ENCODE results near the gene USP26.
"Not testable (repeated sequence)": the region's sequence is repeated elsewhere in the genome, so short reads cannot be mapped to it uniquely, and the experiment has no call there.

USP26 gene

DNA sequence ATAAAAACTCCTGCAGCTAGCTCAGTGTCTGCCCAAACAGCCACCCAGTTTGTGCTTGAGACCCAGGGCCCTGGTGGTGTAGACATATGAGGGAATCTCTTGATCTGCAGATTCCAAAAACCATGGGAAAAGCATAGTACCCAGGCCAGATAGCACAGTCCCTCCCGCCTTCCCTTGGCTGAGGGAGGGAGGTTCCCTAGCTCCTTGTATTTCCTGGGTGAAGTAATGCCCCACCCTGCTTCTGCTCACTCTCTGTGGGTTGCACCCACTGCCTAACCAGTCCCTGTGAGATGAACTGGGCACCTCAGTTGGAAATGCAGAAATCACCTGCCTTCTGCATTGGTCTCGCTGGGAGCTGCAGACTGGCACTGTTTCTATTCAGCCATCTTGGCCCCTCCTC lies 54.6 kb downstream of the USP26 start:
- no peak for DNase-seq (ENCODE audit: low read depth in 1 of 2, low spot score in 1 of 2)

DNA sequence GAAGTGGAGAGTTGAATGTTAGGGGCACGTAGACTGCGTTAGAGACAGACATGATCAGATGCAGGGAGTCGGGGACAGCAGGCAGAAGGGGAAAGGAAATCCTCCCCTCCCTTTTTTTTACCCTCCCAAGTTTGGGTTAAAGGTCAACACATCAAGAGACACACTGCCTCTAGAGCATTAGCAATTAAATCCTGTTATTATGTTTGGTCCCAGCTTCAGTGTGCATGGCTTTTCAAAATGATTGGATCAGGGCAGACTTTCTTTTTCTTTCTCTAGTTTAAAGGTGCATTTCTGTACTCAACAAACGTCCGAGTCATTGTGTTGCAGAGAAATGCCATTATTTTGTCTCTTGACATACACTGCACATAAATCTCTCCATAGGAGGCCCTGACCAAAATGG lies 63.9 kb downstream of the USP26 start:
- no peak for DNase-seq (ENCODE audit: low read depth in 1 of 2, low spot score in 1 of 2)

DNA sequence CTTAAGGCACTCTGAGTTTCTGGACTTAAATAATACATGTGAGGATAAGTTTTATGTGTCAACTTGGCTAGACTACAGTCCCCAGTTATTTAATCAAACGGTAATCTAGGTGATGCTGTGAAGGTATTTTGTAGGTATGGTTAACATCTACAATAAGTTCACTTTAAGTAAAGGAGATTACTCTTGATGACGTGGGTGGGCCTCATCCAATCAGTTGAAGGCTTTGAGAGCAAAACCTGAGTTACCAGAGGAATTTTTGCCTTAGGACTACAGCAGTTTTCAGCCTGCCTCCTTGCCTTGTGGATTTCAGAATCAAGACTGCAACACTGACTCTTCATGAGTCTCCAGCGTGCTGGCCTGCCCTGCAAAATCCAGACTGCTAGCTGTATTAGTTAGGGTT lies 78.7 kb downstream of the USP26 start:
- DNase-seq (ENCODE audit: low read depth in 1 of 2, low spot score in 1 of 2), result no peak

DNA sequence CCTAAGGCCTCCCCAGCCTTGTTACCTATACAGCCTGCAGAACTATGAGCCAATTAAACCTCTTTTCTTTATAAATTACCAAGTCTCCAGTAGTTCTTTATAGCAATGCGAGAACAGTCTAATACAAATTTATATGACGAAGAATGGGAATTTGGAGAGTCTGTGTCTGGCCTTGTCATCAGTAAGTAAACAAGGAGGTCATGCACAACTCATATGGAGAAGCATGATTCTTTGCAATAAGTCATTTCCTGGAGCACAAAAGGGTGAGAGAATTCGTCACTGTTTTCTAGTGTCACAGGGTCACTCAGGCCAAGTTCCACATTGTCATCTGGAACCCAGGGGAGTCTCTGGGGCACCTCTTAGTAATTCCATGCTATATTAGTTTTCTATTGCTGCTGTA lies 89.5 kb downstream of the USP26 start:
- no peak for DNase-seq (ENCODE audit: low read depth in 1 of 2, low spot score in 1 of 2)

DNA sequence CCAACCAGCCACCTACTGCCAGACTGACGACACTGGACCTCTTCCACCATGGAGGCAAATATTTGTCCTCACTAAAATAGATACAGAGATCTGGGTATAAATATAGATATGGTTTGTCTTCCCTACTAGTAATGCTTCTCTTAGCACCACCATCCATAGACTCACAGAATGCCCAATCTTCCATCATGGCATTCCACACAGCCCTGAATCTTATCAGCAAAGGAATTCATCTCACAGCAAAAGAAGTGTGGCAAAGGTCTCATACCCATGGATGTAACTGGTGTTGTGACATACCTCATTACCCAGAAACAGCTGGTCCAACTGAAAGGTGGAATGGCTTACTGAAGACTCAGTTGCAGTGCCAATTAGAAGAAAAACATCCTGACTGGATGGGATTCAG lies 91.3 kb downstream of the USP26 start:
- DNase-seq (ENCODE audit: low read depth in 1 of 2, low spot score in 1 of 2), result no peak

DNA sequence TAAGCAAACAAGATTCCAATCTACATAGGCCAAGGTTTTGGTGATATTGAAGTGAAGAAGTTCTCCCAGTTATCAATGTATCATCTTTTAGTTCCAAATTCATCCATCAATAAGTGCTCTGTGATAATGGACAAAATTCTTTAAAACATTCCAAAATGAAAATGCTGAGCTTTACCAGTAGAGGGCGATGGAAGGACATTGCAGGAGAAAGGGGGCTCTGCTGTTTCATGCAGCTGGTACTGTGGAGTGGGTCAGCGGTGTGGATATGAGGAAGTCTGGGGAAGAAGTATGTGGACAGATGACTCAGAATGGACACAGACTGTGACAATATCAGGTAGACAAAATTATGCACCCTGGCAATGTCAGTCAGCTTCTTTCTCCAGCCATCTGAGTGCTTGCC lies 91.9 kb downstream of the USP26 start:
- DNase-seq (ENCODE audit: low read depth in 1 of 2, low spot score in 1 of 2), result no peak

DNA sequence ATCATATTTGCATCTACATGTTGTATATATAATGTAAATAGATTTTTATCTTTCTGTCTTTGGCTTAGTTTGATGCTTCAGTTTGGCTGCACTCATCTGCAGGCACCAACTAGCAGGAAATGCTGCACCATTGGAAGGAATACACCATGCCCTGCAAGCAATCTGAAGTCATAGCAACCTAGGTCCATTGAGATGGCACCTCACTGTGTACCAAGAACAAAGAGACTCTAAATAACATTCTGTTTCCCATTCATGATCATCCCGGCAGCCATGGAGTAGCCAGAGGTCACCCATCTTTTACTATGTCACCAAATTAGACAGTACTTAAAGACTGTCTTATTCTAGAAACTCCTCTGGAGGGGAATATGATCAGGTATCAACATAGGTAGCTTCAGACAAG lies 97.7 kb downstream of the USP26 start:
- DNase-seq (ENCODE audit: low read depth in 1 of 2, low spot score in 1 of 2), result no peak

DNA sequence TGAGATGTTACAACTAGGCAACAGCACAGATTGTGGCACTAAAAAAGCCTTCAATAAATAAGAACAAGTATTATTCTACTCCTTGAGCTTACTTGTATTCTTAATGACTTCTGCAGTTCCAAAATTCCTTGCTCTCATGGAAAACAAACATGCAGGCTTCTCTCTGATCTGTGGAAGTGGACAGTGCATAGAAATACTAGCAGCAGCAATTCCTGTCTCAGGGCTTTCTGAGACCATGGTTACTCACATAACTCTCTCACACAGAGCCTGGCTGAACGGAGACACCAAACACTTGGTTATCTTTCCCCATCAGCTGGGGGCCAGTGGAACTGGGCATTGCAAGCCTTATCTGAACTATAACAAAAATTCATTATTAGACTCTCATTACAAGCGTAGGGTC lies 106.1 kb downstream of the USP26 start:
- DNase-seq (ENCODE audit: low read depth in 1 of 2, low spot score in 1 of 2), result no peak

DNA sequence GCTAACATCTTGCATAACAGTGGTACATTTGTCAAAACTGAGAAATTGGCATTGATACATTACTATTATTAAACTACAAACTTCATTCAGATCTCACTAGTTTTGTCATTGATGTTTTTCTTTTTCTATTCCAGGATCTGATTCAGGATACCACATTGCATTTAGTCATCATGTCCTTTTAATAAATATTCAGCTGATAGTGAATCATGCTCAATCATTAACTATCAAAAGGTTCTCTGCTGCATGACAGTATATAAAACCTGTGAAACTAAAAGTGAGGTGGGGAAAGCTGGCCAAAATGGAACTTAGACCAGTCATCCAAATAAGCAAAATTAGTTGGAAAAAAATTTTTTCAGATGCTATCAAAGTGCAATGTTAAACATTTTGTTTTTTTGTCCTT lies 110.4 kb downstream of the USP26 start:
- DNase-seq (ENCODE audit: low read depth in 1 of 2, low spot score in 1 of 2), result no peak

DNA sequence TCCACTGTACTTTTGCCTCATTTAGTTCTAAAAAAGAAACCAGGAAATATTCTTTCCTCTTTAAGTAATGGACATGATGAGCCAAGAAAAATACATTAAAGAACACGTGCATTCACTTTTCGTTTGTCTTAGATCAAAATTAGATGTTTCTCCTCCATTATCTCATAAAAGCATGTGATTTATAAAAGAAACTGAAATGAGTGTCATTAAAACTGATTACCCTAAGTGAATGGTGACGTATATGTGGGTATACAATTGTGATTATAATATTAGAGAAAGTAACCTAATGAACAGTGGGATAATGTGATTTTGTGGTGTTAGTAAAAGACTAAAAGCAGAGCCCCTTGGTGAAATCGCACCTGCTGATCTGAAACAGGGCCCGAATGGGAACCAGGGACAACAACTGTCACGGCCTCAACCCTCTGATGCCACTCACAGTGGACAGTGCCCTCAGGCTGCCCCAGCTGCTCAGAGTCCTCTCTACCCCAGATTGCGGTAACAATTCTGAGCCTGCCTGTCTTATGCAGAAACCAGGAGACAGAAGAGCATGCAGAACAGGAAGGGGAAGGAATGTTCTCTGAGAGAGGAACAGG lies 112.8 kb downstream of the USP26 start:
- no peak for DNase-seq (ENCODE audit: low read depth in 1 of 2, low spot score in 1 of 2)

DNA sequence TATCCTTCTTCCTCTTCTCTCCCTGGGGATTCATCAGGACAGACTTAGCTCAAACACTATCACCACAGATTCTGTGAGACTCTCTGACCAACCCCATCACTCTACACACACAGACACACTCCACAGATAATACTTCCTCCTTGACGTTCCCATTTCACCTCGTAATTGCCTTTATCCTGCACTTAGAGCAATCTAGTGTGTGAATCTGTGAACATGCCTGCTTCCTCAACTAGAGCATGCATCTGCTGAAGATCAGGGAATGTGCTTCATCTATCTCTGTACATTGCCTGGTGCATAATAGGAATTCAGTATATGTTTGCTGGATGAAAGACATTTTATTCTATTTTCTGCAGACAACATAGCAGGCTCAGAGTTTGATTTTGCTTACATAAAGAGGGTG lies 113.4 kb downstream of the USP26 start:
- no peak for DNase-seq (ENCODE audit: low read depth in 1 of 2, low spot score in 1 of 2)

DNA sequence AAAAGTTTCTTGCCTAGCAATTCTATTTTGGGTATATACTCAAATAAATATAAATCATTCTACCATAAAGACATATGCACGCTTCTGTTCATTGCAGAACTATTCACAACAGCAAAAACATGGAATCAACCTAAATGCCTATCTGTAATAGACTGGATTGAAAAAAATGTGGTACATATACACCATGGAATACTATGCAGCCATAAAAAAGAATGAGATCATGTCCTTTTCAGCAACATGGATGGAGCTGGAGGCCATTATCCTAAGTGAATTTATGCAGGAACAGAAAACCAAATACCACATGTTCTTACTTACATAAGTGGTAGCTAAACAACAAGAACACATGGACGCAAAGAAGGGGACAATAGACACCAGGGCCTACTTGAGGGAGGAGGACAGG lies 116.9 kb downstream of the USP26 start:
- DNase-seq (ENCODE audit: low read depth in 1 of 2, low spot score in 1 of 2), result not testable (repeated sequence)

Data from activated T-helper 1 cell treated with anti-CD3 and anti-CD28 coated beads, Interleukin-2, amount 50 U/mL, for 16 hours (primary cell).